ENCODE results near the gene RAET1L. TPM values are rescaled to one million over a fixed set of nuclear protein-coding genes. Genes with fewer than 3 reads are reported as not detected.
"Not testable (repeated sequence)": the region's sequence is repeated elsewhere in the genome, so short reads cannot be mapped to it uniquely, and the experiment has no call there.

Gene RAET1L
- total RNA-seq, 4 donors from 2014 or later, result 1.6 to 8.0 (median 4.2) TPM

- Histone ChIP-seq H3K4me1 (no peaks in the 10 kb centered on the region), H3K4me3 (no peak overlapping the region), H3K36me3 (no peaks in the 10 kb centered on the region), H3K9me3 (no peaks in the 10 kb centered on the region), H3K27me3 (peaks cover 70% of the 10 kb centered on the region), H3K27ac (no peak overlapping the region)
- no peak for DNase-seq (ENCODE audit: low spot score in 2 of 2)
- TF ChIP-seq EP300 (IDR thresholded peaks at IDR 0.05), result no peak
- whole genome bisulfite sequencing, result 49% methylated on average over 3 of the region's 3 CpGs
Observed at GRCh38 chr6:149974825-149975224, 50.5 kb downstream of the RAET1L start.

DNA sequence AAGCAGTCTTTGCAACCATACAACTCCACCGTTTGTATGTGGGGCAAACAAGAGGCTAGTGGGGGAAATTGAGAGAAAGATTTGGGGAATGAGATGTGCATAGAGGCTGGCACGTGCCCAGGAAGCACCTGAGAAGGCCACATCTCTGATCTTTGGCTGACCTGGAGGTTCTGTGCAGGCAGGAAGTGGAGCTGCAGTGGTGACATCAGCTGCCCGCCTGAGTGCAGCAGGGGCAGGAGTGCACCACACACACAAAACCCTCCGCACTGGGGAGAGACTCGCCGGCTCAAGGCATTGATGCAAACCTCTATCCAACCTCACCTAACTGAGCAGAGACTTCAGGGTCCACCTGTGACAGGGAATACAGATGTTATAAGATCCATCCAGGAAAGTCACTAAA, 50.9 kb downstream of the RAET1L start:
- H3K4me3 ChIP-seq; H3K9me3 ChIP-seq; H3K4me1 ChIP-seq; H3K36me3 ChIP-seq; DNase-seq (ENCODE audit: low spot score in 2 of 2); H3K27ac ChIP-seq: not testable (repeated sequence)
- H3K27me3 ChIP-seq, result peaks cover 73% of the 10 kb centered on the region
- WGBS, result 64% methylated on average over 4 of the region's 6 CpGs

DNA sequence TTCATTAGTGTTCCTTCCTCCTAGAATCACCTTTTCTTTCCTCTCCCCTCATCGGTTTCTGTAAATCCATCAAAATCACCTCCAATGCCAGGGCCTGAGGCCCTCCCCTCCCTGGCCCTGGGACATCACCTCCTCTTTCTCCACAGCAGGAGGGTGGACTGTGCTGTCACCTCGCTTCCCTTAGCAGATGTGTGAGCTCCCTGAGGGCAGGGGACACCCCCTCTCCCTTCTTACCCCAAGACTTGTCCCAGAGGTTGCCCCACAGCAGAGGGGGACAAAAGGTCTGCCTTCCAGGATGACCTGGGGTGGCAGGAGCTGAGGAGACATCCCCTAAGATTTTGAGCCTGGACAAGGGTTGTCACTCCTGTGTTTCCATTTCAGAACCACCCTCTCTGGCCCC, 55.7 kb downstream of the RAET1L start:
- no peak for TF ChIP-seq POLR2A (IDR thresholded peaks at IDR 0.05)
- no peak for TF ChIP-seq POLR2AphosphoS5 (IDR thresholded peaks at IDR 0.05)
- no peak for TF ChIP-seq CTCF (IDR thresholded peaks at IDR 0.05)
- no peak for TF ChIP-seq EP300 (IDR thresholded peaks at IDR 0.05)

GRCh38 chr6:149968909-149969308, 56.4 kb downstream of the RAET1L start:
- not testable (repeated sequence) for H3K4me3 ChIP-seq, H3K27ac ChIP-seq, H3K9me3 ChIP-seq, H3K36me3 ChIP-seq
- peaks cover 15% of the 10 kb centered on the region for H3K4me1 ChIP-seq
- peak in 1 of 2 donors; percentile 54 for DNase-seq (ENCODE audit: low spot score in 2 of 2)
- peaks cover 71% of the 10 kb centered on the region for H3K27me3 ChIP-seq
- 89% methylated on average over 2 of the region's 2 CpGs for WGBS

More for the DNA sequence above, 55.7 kb downstream of the RAET1L start:
- H3K4me1 ChIP-seq, result peaks cover 8% of the 10 kb centered on the region
- DNase-seq (ENCODE audit: low spot score in 2 of 2), result no peak
- peaks cover 71% of the 10 kb centered on the region for H3K27me3 ChIP-seq
- H3K36me3 ChIP-seq, result no peaks in the 10 kb centered on the region
- 73% methylated on average over 2 of the region's 2 CpGs for WGBS
- H3K27ac ChIP-seq, result no peak overlapping the region
- H3K9me3 ChIP-seq, result no peaks in the 10 kb centered on the region
- no peak overlapping the region for H3K4me3 ChIP-seq

Other genes starting within 250 kb of the RAET1L start
- gene LRP11, start 161.2 kb downstream of the RAET1L start, total RNA-seq, result 10 to 100 TPM; 43.6 to 77.2 (median 68.4) TPM
- 10 to 100 TPM; 14.4 to 46.8 (median 22.8) TPM for gene RAET1E, start 127.4 kb downstream of the RAET1L start, total RNA-seq
- 1 to 10 TPM; 1.9 to 5.8 (median 4.5) TPM for gene RAET1G, start 102.4 kb downstream of the RAET1L start, total RNA-seq
- gene ULBP2, start 83.5 kb downstream of the RAET1L start, total RNA-seq, result under 1 TPM in 2 of 4 donors, not detected in 2; 0.76 to 0.95 TPM
- gene ULBP1, start 61.6 kb downstream of the RAET1L start, total RNA-seq, result under 1 TPM in 2 of 4 donors, not detected in 2; 0.34 to 0.47 TPM
- 1 to 10 TPM in 1 of 4 donors, under 1 TPM in 1, not detected in 2; 0.78 to 2.1 TPM for gene ULBP3, start 43.6 kb upstream of the RAET1L start, total RNA-seq
- gene PPP1R14C, start 117.5 kb upstream of the RAET1L start, total RNA-seq, result 100 to 1,000 TPM in 2 of 4 donors, 10 to 100 TPM in 2; 44.3 to 104 (median 88.8) TPM